ENCODE data around the gene ATRAID.

- no peak for TF ChIP-seq CTCF (conservative IDR thresholded peaks at IDR 0.05)
- TF ChIP-seq EZH2 (IDR thresholded peaks at IDR 0.05; ENCODE audit: low read depth) = no peak
Measured at GRCh38 chr2:27261241-27261925, 49.5 kb downstream of the ATRAID start.

All from PC-9 (cell line).